ENCODE measurements around the gene DNAH17. TPM values are rescaled to one million over a fixed set of nuclear protein-coding genes. Genes with fewer than 3 reads are reported as not detected.

The DNAH17 gene
- total RNA-seq, 1 donor from 2014 or later = not detected

DNA sequence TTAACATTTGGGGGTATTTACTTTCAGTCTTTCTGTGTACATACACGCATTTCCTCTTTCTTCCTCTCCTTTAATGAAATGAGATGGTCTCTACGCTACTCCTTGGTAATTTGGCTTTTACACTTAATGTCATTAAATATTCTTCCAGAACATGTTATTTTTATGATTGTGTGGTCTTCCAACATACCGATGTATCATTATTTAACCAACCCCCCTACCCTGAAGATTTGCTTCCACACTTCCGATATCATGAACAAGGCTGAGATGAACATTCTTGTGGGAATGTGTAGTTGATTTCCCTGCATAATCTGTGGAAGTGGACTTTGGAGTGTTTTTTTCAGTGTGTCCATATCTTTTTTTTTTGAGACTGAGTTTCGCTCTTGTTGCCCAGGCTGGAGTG is 201.0 kb downstream of the DNAH17 start:
- Histone ChIP-seq H3K9me3 (no peaks in the 10 kb centered on the region), H3K27ac (peak overlapping the region in 1 of 2 donors; percentile 7), H3K4me3 (no peak overlapping the region), H3K27me3 (no peaks in the 10 kb centered on the region), H3K4me1 (peaks cover 13 to 19% of the 10 kb centered on the region in 2 donors), H3K36me3 (no peaks in the 10 kb centered on the region)
- no peak for DNase-seq (ENCODE audit: low spot score in 2 of 2)
- TF ChIP-seq, protein P1, sequence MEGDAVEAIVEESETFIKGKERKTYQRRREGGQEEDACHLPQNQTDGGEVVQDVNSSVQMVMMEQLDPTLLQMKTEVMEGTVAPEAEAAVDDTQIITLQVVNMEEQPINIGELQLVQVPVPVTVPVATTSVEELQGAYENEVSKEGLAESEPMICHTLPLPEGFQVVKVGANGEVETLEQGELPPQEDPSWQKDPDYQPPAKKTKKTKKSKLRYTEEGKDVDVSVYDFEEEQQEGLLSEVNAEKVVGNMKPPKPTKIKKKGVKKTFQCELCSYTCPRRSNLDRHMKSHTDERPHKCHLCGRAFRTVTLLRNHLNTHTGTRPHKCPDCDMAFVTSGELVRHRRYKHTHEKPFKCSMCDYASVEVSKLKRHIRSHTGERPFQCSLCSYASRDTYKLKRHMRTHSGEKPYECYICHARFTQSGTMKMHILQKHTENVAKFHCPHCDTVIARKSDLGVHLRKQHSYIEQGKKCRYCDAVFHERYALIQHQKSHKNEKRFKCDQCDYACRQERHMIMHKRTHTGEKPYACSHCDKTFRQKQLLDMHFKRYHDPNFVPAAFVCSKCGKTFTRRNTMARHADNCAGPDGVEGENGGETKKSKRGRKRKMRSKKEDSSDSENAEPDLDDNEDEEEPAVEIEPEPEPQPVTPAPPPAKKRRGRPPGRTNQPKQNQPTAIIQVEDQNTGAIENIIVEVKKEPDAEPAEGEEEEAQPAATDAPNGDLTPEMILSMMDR (IDR thresholded peaks at IDR 0.05) = no peak
- intact Hi-C loops (cut with DNase I) = loop anchor here (5.0 kb wide), 1 partner anchor 46 kb away; no protein-coding TSS in a partner anchor

DNA sequence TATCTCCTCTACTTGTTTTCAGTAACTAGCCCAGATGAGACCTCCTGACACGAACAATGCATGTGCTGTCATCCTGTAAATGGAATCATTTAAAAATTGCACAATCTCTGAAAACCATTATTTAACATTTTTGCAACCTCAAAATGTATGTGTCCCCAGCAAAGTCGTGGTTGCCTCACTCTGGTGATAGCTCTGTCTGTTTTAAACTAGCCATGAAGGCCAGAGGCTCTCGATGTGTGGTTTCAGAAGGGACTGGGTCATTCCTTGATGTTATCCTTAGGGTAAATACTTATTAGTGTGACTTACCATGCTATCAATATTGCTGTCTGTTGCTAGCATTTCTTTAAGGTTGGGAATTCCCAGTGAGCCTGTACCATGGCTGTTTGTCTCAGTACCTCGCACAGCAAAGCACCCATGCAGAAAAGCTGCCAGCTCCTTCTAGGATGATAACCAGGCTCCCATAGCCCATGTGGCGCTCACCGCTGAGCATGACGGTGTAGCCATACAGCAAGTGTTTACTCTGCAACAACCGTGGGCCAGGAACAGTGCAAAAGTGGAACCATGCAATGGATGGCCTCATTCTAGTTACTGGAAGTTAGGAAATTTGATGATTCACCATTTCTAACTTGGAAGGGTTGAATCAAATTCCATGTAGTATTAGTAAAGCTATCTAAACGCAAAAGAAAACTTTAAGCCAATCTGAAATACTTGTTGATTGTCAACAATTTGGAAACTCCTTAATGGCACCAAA is 201.6 kb downstream of the DNAH17 start:
- no peaks in the 10 kb centered on the region for H3K36me3 ChIP-seq
- no peak overlapping the region for H3K4me3 ChIP-seq
- TF ChIP-seq, protein P1 (IDR thresholded peaks at IDR 0.05) = no peak
- H3K4me1 ChIP-seq = peaks cover 13 to 17% of the 10 kb centered on the region in 2 donors
- intact Hi-C loops (cut with DNase I) = loop anchor here (5.0 kb wide), 1 partner anchor 47 kb away; no protein-coding TSS in a partner anchor
- H3K27ac ChIP-seq = peak overlapping the region; percentile 59 to 69
- no peaks in the 10 kb centered on the region for H3K9me3 ChIP-seq
- DNase-seq (ENCODE audit: low spot score in 2 of 2) = peak; percentile 35 to 88
- H3K27me3 ChIP-seq = no peaks in the 10 kb centered on the region

DNA sequence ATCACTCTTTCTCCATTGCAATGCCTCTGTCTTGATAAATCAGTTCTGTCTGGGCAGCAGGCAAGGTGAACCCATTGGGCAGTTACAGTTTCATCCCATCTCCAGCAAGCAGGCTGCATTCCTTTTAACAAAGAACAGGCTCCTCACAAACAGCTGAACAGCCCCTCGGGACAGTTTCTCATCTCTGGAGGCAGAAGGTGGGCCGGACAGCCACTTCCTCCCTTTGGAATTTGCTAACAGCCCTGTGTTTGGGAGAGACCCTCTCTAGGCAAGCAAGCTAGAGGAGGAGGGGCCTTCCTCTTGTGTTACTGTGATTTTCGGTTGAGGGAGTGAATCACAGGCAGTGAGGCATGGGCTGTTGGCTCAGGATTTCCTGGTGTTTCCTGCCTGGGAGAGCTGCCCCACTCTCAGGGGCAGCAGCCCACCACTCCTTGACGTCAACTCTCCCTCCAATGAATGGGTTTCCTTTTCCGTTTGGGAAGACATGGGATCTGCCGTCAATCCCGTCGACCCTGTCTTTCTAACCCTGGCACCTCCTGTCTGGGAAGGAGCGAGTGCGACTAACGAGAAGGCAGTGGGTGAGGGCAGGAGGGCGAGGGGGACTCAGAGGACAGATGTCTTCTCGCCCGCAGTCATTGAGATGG is 202.4 kb downstream of the DNAH17 start:
- Histone ChIP-seq H3K36me3 (no peaks in the 10 kb centered on the region), H3K4me1 (peaks cover 11 to 15% of the 10 kb centered on the region in 2 donors), H3K9me3 (no peaks in the 10 kb centered on the region), H3K27me3 (no peaks in the 10 kb centered on the region), H3K27ac (peak overlapping the region; percentile 59 to 69), H3K4me3 (no peak overlapping the region)
- TF ChIP-seq, protein P1 (IDR thresholded peaks at IDR 0.05) = no peak
- intact Hi-C loops (cut with DNase I) = loop anchor here (5.0 kb wide), 1 partner anchor 48 kb away; no protein-coding TSS in a partner anchor
- no peak for DNase-seq (ENCODE audit: low spot score in 2 of 2)

DNA sequence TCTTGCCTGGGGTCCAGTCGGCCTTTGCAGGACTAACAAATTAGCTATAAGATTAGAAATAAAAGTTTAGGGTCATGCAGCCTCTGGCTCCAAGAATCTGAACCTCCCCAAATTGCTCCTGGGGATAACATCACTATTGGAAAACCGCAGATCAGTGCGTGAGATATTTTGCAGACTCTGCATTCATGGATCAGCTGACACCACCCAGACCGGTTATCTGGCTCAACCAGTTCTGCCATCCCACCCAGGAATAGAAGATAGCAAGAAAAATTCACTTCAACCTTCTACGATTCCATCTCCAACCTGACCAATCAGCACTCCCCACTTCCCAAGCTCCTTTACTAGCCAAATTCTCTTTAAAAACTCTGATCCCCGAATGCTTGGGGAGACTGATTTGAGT is 203.0 kb downstream of the DNAH17 start:
- Histone ChIP-seq H3K9me3 (no peaks in the 10 kb centered on the region), H3K36me3 (no peaks in the 10 kb centered on the region), H3K4me1 (peaks cover 5 to 10% of the 10 kb centered on the region in 2 donors), H3K4me3 (no peak overlapping the region), H3K27ac (no peak overlapping the region), H3K27me3 (no peaks in the 10 kb centered on the region)
- TF ChIP-seq, protein P1 (IDR thresholded peaks at IDR 0.05) = no peak
- DNase-seq (ENCODE audit: low spot score in 2 of 2) = no peak
- intact Hi-C loops (cut with DNase I) = no loop called here

Other genes with a start within 250 kb of the DNAH17 start
- gene SOCS3, start 217.3 kb downstream of the DNAH17 start, total RNA-seq = 620 TPM
- 41.8 TPM for gene PGS1, start 198.7 kb downstream of the DNAH17 start, total RNA-seq
- gene CYTH1, start 204.9 kb upstream of the DNAH17 start, total RNA-seq = 46.5 TPM

Data from ascending aorta (tissue), 2 donors.